Activated B cell treated with CpG ODN at 0.5 μM for 24 hours (primary cell): ENCODE measurements around the gene CENPF. TPM values are rescaled to one million over a fixed set of nuclear protein-coding genes. Genes with fewer than 3 reads are reported as not detected.

ENCODE experiments used
- ATAC-seq: fragments of 200-7000 bp; cut with Tn5 transposase; one replicate; pipeline ENCODE4 v1.10.0; 2021; ENCODE audit warnings: low read depth, mild to moderate bottlenecking, moderate library complexity
- CTCF ChIA-PET: fragments of 350-600 bp; sonication (Branson Sonifier 250); formaldehyde crosslinking; loops from one replicate; lab custom pipeline; 2021; ENCODE audit warnings: antibody characterized with exemption; lab: Charles Lee
- POLR2A ChIA-PET: fragments of 350-600 bp; sonication (Branson Sonifier 250); formaldehyde crosslinking; loops from one replicate; lab custom pipeline; 2021; ENCODE audit warnings: antibody characterized with exemption; lab: Charles Lee
- DNase-seq: peaks from one replicate; pipeline ENCODE4 v3.0.0; 2022
- H3K27ac Mint-ChIP-seq: one replicate; pipeline ENCODE4 v1.8.0; 2020; ENCODE audit warnings: mixed read lengths
- H3K27me3 Mint-ChIP-seq: one replicate; pipeline ENCODE4 v1.8.0; 2021; ENCODE audit warnings: mixed read lengths
- H3K36me3 Mint-ChIP-seq: one replicate; pipeline ENCODE4 v1.8.0; 2021; ENCODE audit warnings: low read depth, mixed read lengths
- H3K4me1 Mint-ChIP-seq: one replicate; pipeline ENCODE4 v1.8.0; 2021; ENCODE audit warnings: mixed read lengths
- H3K4me3 Mint-ChIP-seq: one replicate; pipeline ENCODE4 v1.8.0; 2020; ENCODE audit warnings: mild to moderate bottlenecking, mixed read lengths
- H3K9me3 Mint-ChIP-seq: one replicate; pipeline ENCODE4 v1.8.0; 2020; ENCODE audit warnings: mixed read lengths
- CTCF ChIP-seq: fragments of 200-600 bp; IDR thresholded peaks from one replicate; pipeline ENCODE4 v1.8.0; 2022; ENCODE audit warnings: antibody characterized with exemption, mild to moderate bottlenecking
- intact Hi-C: fragments of 100-400 bp; cut with micrococcal nuclease; formaldehyde crosslinking; loops from one replicate; pipeline ENCODE4 v1.15.1; 2024
- total RNA-seq: library from RNA; stranded (reverse); gene quantifications from 2 replicates; pipeline ENCODE4 v1.2.3, GENCODE V29; 2022

The CENPF gene
- total RNA-seq, 1 donor from 2014 or later = 4.0 TPM

GRCh38 chr1:214581785-214582184, 21.2 kb upstream of the CENPF start:
- ATAC-seq (no peak), DNase-seq (no peak)
- Mint-ChIP-seq H3K4me1 (peaks cover 3% of the 10 kb centered on the region), H3K4me3 (no peak overlapping the region), H3K36me3 (no peaks in the 10 kb centered on the region), H3K9me3 (peaks cover 11% of the 10 kb centered on the region), H3K27me3 (peaks cover 5% of the 10 kb centered on the region), H3K27ac (no peak overlapping the region)
- ChIA-PET CTCF (interaction anchor here (0.9 to 1.4 kb wide), 2 partner anchors 250 to 287 kb away, joined by 3 to 4 read pairs; no protein-coding TSS in a partner anchor), POLR2A (no interaction called here)
- TF ChIP-seq CTCF = no peak
- intact Hi-C loops = no loop called here

- no peak for DNase-seq
- intact Hi-C loops = no loop called here
- peaks cover 5% of the 10 kb centered on the region for H3K27me3 Mint-ChIP-seq
Measured at GRCh38 chr1:214582289-214582891, 20.6 kb upstream of the CENPF start.

GRCh38 chr1:214583113-214583512, 19.9 kb upstream of the CENPF start:
- Mint-ChIP-seq H3K4me1 (peaks cover 3% of the 10 kb centered on the region), H3K4me3 (no peak overlapping the region), H3K9me3 (peaks cover 1% of the 10 kb centered on the region), H3K27me3 (peaks cover 5% of the 10 kb centered on the region), H3K27ac (no peak overlapping the region), H3K36me3 (no peaks in the 10 kb centered on the region)
- TF ChIP-seq CTCF = no peak
- intact Hi-C loops = no loop called here
- DNase-seq (no peak), ATAC-seq (no peak)
- ChIA-PET POLR2A (no interaction called here), CTCF (interaction anchor here (3.2 kb wide), 1 partner anchor 251 kb away, joined by 23 read pairs; no protein-coding TSS in a partner anchor)

More at GRCh38 chr1:214582289-214582891, 20.6 kb upstream of the CENPF start:
- no peak for ATAC-seq
- Mint-ChIP-seq H3K36me3 (no peaks in the 10 kb centered on the region), H3K4me1 (peaks cover 3% of the 10 kb centered on the region), H3K4me3 (no peak overlapping the region), H3K27ac (no peak overlapping the region), H3K9me3 (peaks cover 8% of the 10 kb centered on the region)
- TF ChIP-seq CTCF = no peak
- ChIA-PET POLR2A (no interaction called here), CTCF (interaction anchor here (0.9 kb wide), 1 partner anchor 287 kb away, joined by 3 read pairs; no protein-coding TSS in a partner anchor)

GRCh38 chr1:214583824-214584554, 19.0 kb upstream of the CENPF start:
- DNase-seq (no peak), ATAC-seq (no peak)
- intact Hi-C loops = loop anchor here (2.0 kb wide), 1 partner anchor 251 kb away; no protein-coding TSS in a partner anchor
- H3K4me1 Mint-ChIP-seq = peaks cover 3% of the 10 kb centered on the region
- no peak overlapping the region for H3K4me3 Mint-ChIP-seq
- no peaks in the 10 kb centered on the region for H3K36me3 Mint-ChIP-seq
- no peak for TF ChIP-seq CTCF
- ChIA-PET CTCF (interaction anchor here (1.6 to 3.2 kb wide), 2 partner anchors 252 to 255 kb away, joined by 4 to 23 read pairs; no protein-coding TSS in a partner anchor), POLR2A (no interaction called here)
- peaks cover 8% of the 10 kb centered on the region for H3K27me3 Mint-ChIP-seq
- H3K9me3 Mint-ChIP-seq = no peaks in the 10 kb centered on the region
- no peak overlapping the region for H3K27ac Mint-ChIP-seq
